HG03520 (cell line): ENCODE results near the gene ANKFY1.
"Not testable (repeated sequence)": the region's sequence is repeated elsewhere in the genome, so short reads cannot be mapped to it uniquely, and the experiment has no call there.

Experiments used
- ATAC-seq: cut with Tn5 transposase; IDR thresholded peaks from one replicate; pipeline ENCODE4 v1.9.1; 2021; ENCODE audit warnings: mild to moderate bottlenecking, moderate library complexity; ENCODE audit not compliant: unreplicated experiment

Gene ANKFY1

DNA sequence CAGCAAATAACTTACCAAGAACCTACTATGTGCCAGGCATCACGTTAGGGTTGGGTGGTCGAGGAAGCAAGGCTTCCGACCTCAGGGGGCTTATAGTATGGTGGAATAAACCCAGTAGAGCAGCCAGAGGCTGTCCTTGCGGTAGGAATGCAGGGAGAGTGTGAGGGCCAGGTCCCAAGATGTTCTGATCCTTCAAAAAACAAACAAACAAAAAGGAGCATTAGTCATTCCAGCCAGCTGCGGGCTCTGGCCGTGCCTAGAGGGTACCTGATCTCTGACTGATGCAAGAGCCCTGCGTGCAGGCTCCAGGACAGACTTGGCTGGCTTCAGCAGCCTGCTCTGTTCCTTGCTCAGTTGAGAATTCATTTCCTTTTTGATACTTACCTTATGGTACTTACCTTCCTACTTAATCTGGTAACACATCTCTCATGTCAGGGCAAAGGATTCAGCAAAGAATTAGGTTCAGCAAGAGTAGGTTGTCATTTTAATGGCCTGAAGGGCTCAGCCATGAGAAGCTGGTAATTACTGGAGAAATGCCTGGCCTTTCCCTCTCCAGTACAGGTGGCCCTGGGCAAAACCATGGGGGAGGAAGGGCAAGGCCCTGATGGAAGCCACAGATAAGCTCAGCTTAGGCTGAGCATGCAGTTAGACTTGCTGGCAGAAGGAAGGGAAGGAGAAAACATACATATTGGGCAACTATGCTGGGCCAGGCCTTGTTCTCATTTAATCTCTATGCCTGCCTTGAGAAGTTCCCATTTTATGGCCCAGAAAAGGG is 102.4 kb downstream of the ANKFY1 start:
- ATAC-seq: no peak

GRCh38 chr17:4160294-4160859 is 103.4 kb downstream of the ANKFY1 start:
- ATAC-seq: no peak

DNA sequence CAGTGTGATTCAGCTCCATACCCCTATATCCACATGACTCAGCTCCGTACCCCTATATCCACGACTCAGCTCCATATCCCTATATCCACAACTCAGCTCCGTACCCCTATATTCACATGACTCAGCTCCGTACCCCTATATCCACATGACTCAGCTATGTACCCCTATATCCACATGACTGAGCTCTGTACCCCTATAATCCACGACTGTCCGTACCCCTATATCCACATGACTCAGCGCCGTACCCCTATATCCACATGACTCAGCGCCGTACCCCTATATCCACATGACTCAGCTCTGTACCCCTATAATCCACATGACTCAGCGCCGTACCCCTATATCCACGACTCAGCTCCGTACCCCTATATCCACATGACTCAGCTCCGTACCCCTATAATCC is 104.0 kb downstream of the ANKFY1 start:
- no peak for ATAC-seq

- ATAC-seq: no peak
These were observed 106.0 kb downstream of the ANKFY1 start for GRCh38 chr17:4157618-4158333.

GRCh38 chr17:4156750-4157381 is 106.9 kb downstream of the ANKFY1 start:
- no peak for ATAC-seq

- no peak for ATAC-seq
These were observed 107.7 kb downstream of the ANKFY1 start for GRCh38 chr17:4155980-4156620.

- ATAC-seq: no peak
These were observed 109.6 kb downstream of the ANKFY1 start for GRCh38 chr17:4154201-4154600.

DNA sequence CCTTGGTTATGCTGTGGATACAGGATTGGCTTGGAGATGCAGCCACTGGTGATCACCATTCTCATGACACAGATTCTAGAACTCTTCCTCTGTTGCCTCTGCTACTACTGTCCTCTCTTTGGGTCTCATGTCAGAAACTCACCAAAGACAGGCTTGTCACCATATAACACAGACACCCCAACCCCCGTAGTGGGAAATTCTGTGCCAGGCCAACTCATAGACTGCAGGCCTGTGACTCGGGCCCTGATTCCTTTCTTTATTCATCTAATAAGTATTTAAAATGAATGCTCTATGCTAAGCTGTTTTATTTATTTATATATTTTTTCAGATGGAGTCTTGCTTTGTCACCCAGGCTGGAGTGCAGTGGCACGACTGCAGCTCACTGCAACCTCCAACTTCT is 111.3 kb downstream of the ANKFY1 start:
- ATAC-seq: no peak

DNA sequence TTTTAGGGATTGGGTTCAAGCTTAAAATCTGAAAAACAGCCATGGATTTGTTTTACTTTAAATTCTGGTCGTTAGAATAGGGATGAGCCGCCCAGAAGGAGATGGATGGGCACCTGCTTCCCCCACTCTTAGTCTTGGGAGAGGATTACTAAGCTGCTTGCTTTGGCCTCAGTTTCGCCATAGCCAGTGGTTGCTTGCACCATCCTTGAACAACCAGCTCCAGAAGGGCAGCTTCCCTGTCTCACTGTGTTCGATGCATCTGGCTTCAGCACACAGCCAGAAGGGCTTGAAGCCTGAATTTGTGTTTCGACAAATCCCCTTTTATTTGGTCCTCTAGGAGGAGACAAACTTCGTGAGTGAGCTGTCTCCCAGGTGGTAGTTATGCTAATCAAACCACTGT is 113.7 kb downstream of the ANKFY1 start:
- ATAC-seq: no peak

DNA sequence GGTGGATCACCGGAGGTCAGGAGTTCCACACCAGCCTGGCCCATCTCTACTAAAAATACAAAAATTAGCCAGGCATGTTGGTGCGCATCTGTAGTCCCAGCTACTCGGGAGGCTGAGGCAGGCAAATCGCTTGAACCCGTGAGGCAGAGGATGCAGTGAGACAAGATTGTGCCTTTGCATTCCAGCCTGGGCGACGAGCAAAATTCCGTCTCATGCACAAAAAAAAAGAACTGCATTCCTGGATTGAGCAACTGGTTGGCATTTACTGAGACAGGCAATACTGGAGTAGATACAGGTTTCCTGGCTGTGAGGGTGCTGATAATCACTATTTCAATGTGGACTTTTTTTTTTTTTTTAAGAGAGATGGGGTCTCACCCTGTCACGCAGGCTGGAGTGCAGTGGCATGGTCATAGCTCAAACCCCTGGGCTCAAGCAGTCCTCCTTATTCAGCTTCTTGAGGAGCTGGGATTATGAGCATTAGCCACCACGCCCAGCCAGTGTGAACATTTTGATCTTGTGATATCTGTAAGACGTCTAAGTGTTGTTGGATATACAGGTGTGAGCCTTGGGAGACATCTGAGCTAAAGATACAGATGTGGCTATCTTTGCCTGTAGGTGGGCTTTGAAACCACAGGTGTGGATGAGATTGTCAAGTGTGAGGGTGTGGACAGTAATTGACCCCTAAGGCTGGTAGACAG is 115.0 kb downstream of the ANKFY1 start:
- ATAC-seq: no peak

- no peak for ATAC-seq
These were observed 115.9 kb downstream of the ANKFY1 start for GRCh38 chr17:4147751-4148310.

GRCh38 chr17:4146641-4147040 is 117.1 kb downstream of the ANKFY1 start:
- ATAC-seq: no peak

- no peak for ATAC-seq
These were observed 119.4 kb downstream of the ANKFY1 start for GRCh38 chr17:4144422-4144747.

DNA sequence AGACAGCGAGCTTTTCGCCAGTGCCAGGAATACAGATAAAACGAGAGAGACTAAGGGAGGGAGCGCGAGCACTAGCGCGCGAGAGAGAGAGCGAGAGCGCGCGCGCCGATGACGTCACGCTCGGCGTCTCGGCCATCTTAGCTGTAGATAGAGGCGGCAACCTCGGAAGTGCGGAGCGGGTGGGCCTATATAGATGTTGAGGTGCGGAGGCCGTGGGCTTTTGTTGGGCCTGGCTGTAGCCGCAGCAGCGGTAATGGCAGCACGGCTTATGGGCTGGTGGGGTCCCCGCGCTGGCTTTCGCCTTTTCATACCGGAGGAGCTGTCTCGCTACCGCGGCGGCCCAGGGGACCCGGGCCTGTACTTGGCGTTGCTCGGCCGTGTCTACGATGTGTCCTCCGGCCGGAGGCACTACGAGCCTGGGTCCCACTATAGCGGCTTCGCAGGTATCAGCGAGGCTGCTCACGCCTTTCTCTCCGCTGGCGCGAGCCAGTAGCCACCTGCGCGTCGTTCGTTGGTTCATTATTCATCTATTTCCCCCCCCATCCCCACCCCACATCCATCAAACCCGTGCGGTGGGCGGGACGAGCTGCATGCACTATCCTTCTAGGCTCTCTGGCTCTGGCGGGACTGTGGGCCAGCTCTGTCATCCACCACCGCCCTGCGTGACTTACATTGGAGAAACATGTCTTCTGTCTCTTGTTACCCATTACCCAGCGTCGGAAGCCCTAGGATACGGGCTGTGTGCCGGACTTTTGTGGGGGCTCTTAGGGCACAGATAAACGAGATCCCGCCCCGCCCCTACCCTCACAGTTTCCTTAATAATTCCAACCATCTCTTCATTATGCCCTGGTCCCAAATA is 120.0 kb downstream of the ANKFY1 start:
- ATAC-seq: peak; percentile 54

DNA sequence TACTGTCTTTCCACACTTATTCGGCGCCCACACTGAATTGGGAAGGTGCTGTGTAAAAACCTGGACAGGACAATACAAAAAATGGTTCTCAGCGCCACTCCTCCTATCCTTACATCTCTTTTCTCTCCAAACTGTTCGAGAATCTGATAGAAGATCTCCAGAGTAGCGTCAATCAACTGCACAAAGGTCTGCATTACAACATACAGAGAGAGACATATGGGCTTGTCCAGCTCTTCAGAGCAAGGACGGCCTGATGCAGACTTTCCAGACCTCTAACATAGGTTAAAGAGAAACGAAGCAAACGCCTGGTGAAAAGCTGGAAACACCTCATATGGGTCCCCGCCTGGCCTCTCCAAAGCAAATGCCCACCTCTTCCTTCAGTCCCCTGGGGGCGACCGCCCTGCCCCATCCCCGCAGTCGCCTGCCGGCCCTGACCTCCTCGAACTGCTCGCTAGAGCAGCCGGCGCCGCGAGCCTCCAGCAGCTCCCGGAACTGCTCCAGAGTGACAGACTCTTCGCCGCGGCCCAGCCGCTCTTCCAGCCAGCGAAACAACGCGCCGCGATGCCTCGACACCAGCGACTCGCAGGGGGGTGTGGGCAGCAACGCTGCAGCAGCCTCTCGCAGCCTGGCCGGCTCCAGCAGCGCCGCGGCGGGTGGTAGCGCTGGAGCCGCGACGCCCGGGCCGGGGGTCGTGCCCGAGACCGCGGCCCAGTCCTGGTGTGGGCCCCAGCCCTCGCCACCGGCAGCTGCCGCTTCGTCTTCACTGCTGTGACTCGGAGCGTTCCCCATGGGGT is 121.5 kb downstream of the ANKFY1 start:
- peak; percentile 9 for ATAC-seq

DNA sequence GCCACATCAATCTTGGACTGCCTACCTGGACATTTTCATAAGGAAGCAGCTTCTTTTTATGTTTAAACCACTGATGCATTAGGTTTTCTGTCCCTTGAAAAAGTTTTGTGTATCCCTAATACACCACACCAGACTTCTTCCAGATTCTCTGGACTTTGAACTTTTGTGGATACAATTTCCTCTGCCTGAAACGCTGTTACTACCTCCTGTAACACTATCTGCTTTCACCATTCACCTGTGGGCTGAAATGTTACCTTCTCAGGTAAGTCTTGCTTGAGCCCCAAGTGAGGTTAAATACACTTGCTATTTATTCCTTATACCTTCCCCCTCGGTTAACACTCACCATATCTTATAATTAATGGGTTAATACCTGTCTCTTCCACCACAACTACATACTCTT is 123.7 kb downstream of the ANKFY1 start:
- ATAC-seq: no peak

- ATAC-seq: not testable (repeated sequence)
These were observed 124.8 kb downstream of the ANKFY1 start for GRCh38 chr17:4138906-4139526.

DNA sequence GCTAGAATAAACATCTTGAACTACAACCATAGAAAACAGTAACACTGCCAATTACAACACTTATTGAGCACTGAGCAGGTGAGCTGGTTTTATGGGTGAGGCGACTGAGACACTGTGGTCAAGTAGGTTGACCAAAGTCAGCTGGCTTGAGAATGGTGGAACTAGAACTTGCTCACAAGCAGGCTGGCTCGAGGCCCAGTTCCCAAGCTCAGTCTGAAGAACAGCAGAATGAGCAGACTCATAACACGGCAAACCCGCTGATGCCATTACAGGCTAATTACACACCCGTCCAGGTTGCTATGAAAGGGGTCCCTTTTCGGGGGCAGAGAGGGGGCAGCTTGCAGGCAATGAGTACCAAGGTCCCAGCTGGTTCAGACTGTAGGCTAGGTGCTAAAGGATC is 127.4 kb downstream of the ANKFY1 start:
- ATAC-seq: no peak
